Measurements from ENCODE around the gene MYZAP.

- TF ChIP-seq RFX5 (IDR thresholded peaks at IDR 0.05; ENCODE audit: borderline replicate concordance, low read depth, low read length) (no peak), EZH2 (IDR thresholded peaks at IDR 0.05; ENCODE audit: low read depth, low read length, severe bottlenecking) (no peak), POLR2AphosphoS5 (IDR thresholded peaks at IDR 0.05; ENCODE audit: low read depth, low read length) (no peak), ATF2 (IDR thresholded peaks at IDR 0.05; ENCODE audit: low read length) (no peak), ZNF274 (IDR thresholded peaks at IDR 0.05; ENCODE audit: borderline replicate concordance, extremely low read depth, low read length) (no peak)
Observed at GRCh38 chr15:57580866-57581265, 10.8 kb upstream of the MYZAP start.

Measured in H1 (cell line).